Measurements from ENCODE around the gene ACTL6B.
A peak's percentile ranks its signal among the peaks of the same experiment; 100 is the strongest.

The ACTL6B gene

GRCh38 chr7:100620804-100621203 lies 35.4 kb downstream of the ACTL6B start:
- H2BK120ac ChIP-seq (ENCODE audit: low read depth, low read length): no peak overlapping the region
- no peaks in the 10 kb centered on the region for H3K36me3 ChIP-seq (ENCODE audit: control insufficient read depth, insufficient read depth, low read length)
- DNase-seq: no peak
- no peak overlapping the region for H2BK15ac ChIP-seq (replicated peaks; ENCODE audit: low read depth)
- H4K8ac ChIP-seq (ENCODE audit: low read depth, low read length): no peak overlapping the region
- no peaks in the 10 kb centered on the region for H3K4me1 ChIP-seq (ENCODE audit: control insufficient read depth, low read depth, low read length)
- no peak overlapping the region for H2BK5ac ChIP-seq (ENCODE audit: low read length)
- no peak overlapping the region for H2AK5ac ChIP-seq (ENCODE audit: low read length)
- H3K79me2 ChIP-seq (ENCODE audit: control insufficient read depth, insufficient read depth, low read length): no peaks in the 10 kb centered on the region
- H3K4me3 ChIP-seq (ENCODE audit: low read length): no peak overlapping the region
- no peak overlapping the region for H3K23ac ChIP-seq (ENCODE audit: low read length)
- no peak overlapping the region for H3K4ac ChIP-seq (ENCODE audit: low read depth, low read length)
- no peak overlapping the region for H3K27ac ChIP-seq (ENCODE audit: low read depth, low read length)
- H3K4me2 ChIP-seq (ENCODE audit: low read length): no peak overlapping the region
- H3K18ac ChIP-seq (ENCODE audit: low read length): no peak overlapping the region
- no CpG with 5 or more reads among the region's 23 CpGs for WGBS (ENCODE audit: extremely low coverage, insufficient coverage, low lambda C conversion rate)
- no peak overlapping the region for H3K9ac ChIP-seq (ENCODE audit: low read length)
- H3K79me1 ChIP-seq (ENCODE audit: low read length): no peaks in the 10 kb centered on the region
- no peaks in the 10 kb centered on the region for H3K27me3 ChIP-seq (ENCODE audit: insufficient read depth, low read length, poor library complexity)
- no peak overlapping the region for H3K56ac ChIP-seq (ENCODE audit: low read length)
- no peak overlapping the region for H4K5ac ChIP-seq (ENCODE audit: low read length)

- Histone ChIP-seq H3K23ac (ENCODE audit: low read length) (no peak overlapping the region), H3K79me1 (ENCODE audit: low read length) (no peaks in the 10 kb centered on the region), H3K4me3 (ENCODE audit: low read length) (no peak overlapping the region), H3K56ac (ENCODE audit: low read length) (no peak overlapping the region), H3K9ac (ENCODE audit: low read length) (no peak overlapping the region), H3K27ac (ENCODE audit: low read depth, low read length) (no peak overlapping the region), H2BK120ac (ENCODE audit: low read depth, low read length) (no peak overlapping the region), H4K8ac (ENCODE audit: low read depth, low read length) (no peak overlapping the region), H3K27me3 (ENCODE audit: insufficient read depth, low read length, poor library complexity) (no peaks in the 10 kb centered on the region), H3K4ac (ENCODE audit: low read depth, low read length) (no peak overlapping the region), H3K79me2 (ENCODE audit: control insufficient read depth, insufficient read depth, low read length) (no peaks in the 10 kb centered on the region), H3K4me1 (ENCODE audit: control insufficient read depth, low read depth, low read length) (no peaks in the 10 kb centered on the region), H3K4me2 (ENCODE audit: low read length) (no peak overlapping the region), H3K36me3 (ENCODE audit: control insufficient read depth, insufficient read depth, low read length) (no peaks in the 10 kb centered on the region), H3K18ac (ENCODE audit: low read length) (no peak overlapping the region), H2BK15ac (replicated peaks; ENCODE audit: low read depth) (no peak overlapping the region), H2BK5ac (ENCODE audit: low read length) (no peak overlapping the region), H2AK5ac (ENCODE audit: low read length) (no peak overlapping the region), H4K5ac (ENCODE audit: low read length) (no peak overlapping the region)
- no CpG with 5 or more reads among the region's 6 CpGs for WGBS (ENCODE audit: extremely low coverage, insufficient coverage, low lambda C conversion rate)
- no peak for DNase-seq
Measured at GRCh38 chr7:100620239-100620638, 36.0 kb downstream of the ACTL6B start.

GRCh38 chr7:100614308-100614861 lies 41.9 kb downstream of the ACTL6B start:
- Histone ChIP-seq H3K27me3 (ENCODE audit: insufficient read depth, low read length, poor library complexity) (no peaks in the 10 kb centered on the region), H3K79me2 (ENCODE audit: control insufficient read depth, insufficient read depth, low read length) (no peaks in the 10 kb centered on the region), H2AK5ac (ENCODE audit: low read length) (no peak overlapping the region), H3K23ac (ENCODE audit: low read length) (no peak overlapping the region), H2BK15ac (replicated peaks; ENCODE audit: low read depth) (no peak overlapping the region), H3K18ac (ENCODE audit: low read length) (no peak overlapping the region), H3K36me3 (ENCODE audit: control insufficient read depth, insufficient read depth, low read length) (no peaks in the 10 kb centered on the region), H3K4me1 (ENCODE audit: control insufficient read depth, low read depth, low read length) (no peaks in the 10 kb centered on the region), H3K4ac (ENCODE audit: low read depth, low read length) (no peak overlapping the region), H3K9ac (ENCODE audit: low read length) (no peak overlapping the region), H3K4me3 (ENCODE audit: low read length) (no peak overlapping the region), H3K4me2 (ENCODE audit: low read length) (no peak overlapping the region), H2BK5ac (ENCODE audit: low read length) (no peak overlapping the region), H4K8ac (ENCODE audit: low read depth, low read length) (no peak overlapping the region), H3K56ac (ENCODE audit: low read length) (no peak overlapping the region), H3K27ac (ENCODE audit: low read depth, low read length) (no peak overlapping the region), H3K79me1 (ENCODE audit: low read length) (no peaks in the 10 kb centered on the region), H4K5ac (ENCODE audit: low read length) (no peak overlapping the region), H2BK120ac (ENCODE audit: low read depth, low read length) (no peak overlapping the region)
- no peak for DNase-seq
- no CpG with 5 or more reads among the region's 6 CpGs for WGBS (ENCODE audit: extremely low coverage, insufficient coverage, low lambda C conversion rate)

- H3K79me1 ChIP-seq (ENCODE audit: low read length): no peaks in the 10 kb centered on the region
- no peaks in the 10 kb centered on the region for H3K27me3 ChIP-seq (ENCODE audit: insufficient read depth, low read length, poor library complexity)
- H3K56ac ChIP-seq (ENCODE audit: low read length): no peak overlapping the region
- WGBS (ENCODE audit: extremely low coverage, insufficient coverage, low lambda C conversion rate): no CpG with 5 or more reads among the region's 13 CpGs
- H4K5ac ChIP-seq (ENCODE audit: low read length): no peak overlapping the region
- no peak overlapping the region for H3K27ac ChIP-seq (ENCODE audit: low read depth, low read length)
- H3K4me3 ChIP-seq (ENCODE audit: low read length): no peak overlapping the region
- DNase-seq: no peak
- no peak overlapping the region for H3K18ac ChIP-seq (ENCODE audit: low read length)
- H3K4me2 ChIP-seq (ENCODE audit: low read length): no peak overlapping the region
- no peak overlapping the region for H2AK5ac ChIP-seq (ENCODE audit: low read length)
- no peak overlapping the region for H4K8ac ChIP-seq (ENCODE audit: low read depth, low read length)
- no peak overlapping the region for H2BK15ac ChIP-seq (replicated peaks; ENCODE audit: low read depth)
- H2BK5ac ChIP-seq (ENCODE audit: low read length): no peak overlapping the region
- no peak overlapping the region for H3K9ac ChIP-seq (ENCODE audit: low read length)
- H3K79me2 ChIP-seq (ENCODE audit: control insufficient read depth, insufficient read depth, low read length): no peaks in the 10 kb centered on the region
- H3K36me3 ChIP-seq (ENCODE audit: control insufficient read depth, insufficient read depth, low read length): no peaks in the 10 kb centered on the region
- no peak overlapping the region for H3K4ac ChIP-seq (ENCODE audit: low read depth, low read length)
- H2BK120ac ChIP-seq (ENCODE audit: low read depth, low read length): no peak overlapping the region
- peak overlapping the region; percentile 16 for H3K23ac ChIP-seq (ENCODE audit: low read length)
- no peaks in the 10 kb centered on the region for H3K4me1 ChIP-seq (ENCODE audit: control insufficient read depth, low read depth, low read length)
Measured at GRCh38 chr7:100613412-100614175, 42.7 kb downstream of the ACTL6B start.

- no peaks in the 10 kb centered on the region for H3K27me3 ChIP-seq (ENCODE audit: insufficient read depth, low read length, poor library complexity)
- H2BK5ac ChIP-seq (ENCODE audit: low read length): no peak overlapping the region
- H3K4me2 ChIP-seq (ENCODE audit: low read length): peak overlapping the region; percentile 56
- H3K4me1 ChIP-seq (ENCODE audit: control insufficient read depth, low read depth, low read length): no peaks in the 10 kb centered on the region
- H3K79me1 ChIP-seq (ENCODE audit: low read length): no peaks in the 10 kb centered on the region
- no peak overlapping the region for H2BK15ac ChIP-seq (replicated peaks; ENCODE audit: low read depth)
- DNase-seq: no peak
- H3K4me3 ChIP-seq (ENCODE audit: low read length): peak overlapping the region; percentile 51
- no peak overlapping the region for H3K4ac ChIP-seq (ENCODE audit: low read depth, low read length)
- no peak overlapping the region for H2AK5ac ChIP-seq (ENCODE audit: low read length)
- H4K5ac ChIP-seq (ENCODE audit: low read length): no peak overlapping the region
- no CpG with 5 or more reads among the region's 29 CpGs for WGBS (ENCODE audit: extremely low coverage, insufficient coverage, low lambda C conversion rate)
- peak overlapping the region; percentile 80 for H3K9ac ChIP-seq (ENCODE audit: low read length)
- no peak overlapping the region for H4K8ac ChIP-seq (ENCODE audit: low read depth, low read length)
- no peaks in the 10 kb centered on the region for H3K36me3 ChIP-seq (ENCODE audit: control insufficient read depth, insufficient read depth, low read length)
- peak overlapping the region; percentile 16 for H3K23ac ChIP-seq (ENCODE audit: low read length)
- H3K56ac ChIP-seq (ENCODE audit: low read length): peak overlapping the region; percentile 87
- no peak overlapping the region for H2BK120ac ChIP-seq (ENCODE audit: low read depth, low read length)
- no peak overlapping the region for H3K18ac ChIP-seq (ENCODE audit: low read length)
- H3K79me2 ChIP-seq (ENCODE audit: control insufficient read depth, insufficient read depth, low read length): no peaks in the 10 kb centered on the region
- no peak overlapping the region for H3K27ac ChIP-seq (ENCODE audit: low read depth, low read length)
Measured at GRCh38 chr7:100612730-100613390, 43.4 kb downstream of the ACTL6B start.

All from mesendoderm (in vitro differentiated cells).